Endothelial cell of umbilical vein (primary cell): ENCODE measurements around the gene RABEP2. TPM values are rescaled to one million over a fixed set of nuclear protein-coding genes. Genes with fewer than 3 reads are reported as not detected.

Experiments used
- BruUV-seq: library from RNA; stranded (reverse); fragments of 400-500 nt; replicated peaks from 2 replicates; lab custom pipeline; 2021; lab: Mats Ljungman, UMichigan
- CTCF ChIA-PET: fragments of 300-600, 350-600 bp; sonication (Branson Sonifier 250); formaldehyde crosslinking; loops from one replicate; lab custom pipeline; 2021; ENCODE audit warnings: antibody characterized with exemption, inconsistent platforms; lab: Charles Lee
- POLR2A ChIA-PET: fragments of 300-600, 350-600 bp; sonication (Branson Sonifier 250); formaldehyde crosslinking; loops from one replicate; lab custom pipeline; 2021; ENCODE audit warnings: antibody characterized with exemption, inconsistent platforms; lab: Charles Lee
- DNase-seq: peaks from one replicate; pipeline ENCODE4 v3.0.0-alpha.2; 2011; ENCODE audit warnings: low read depth, low spot score
- FAIRE-seq: peaks from 2 replicates; lab custom pipeline; 2011; peaks lifted over from hg19 to GRCh38; lab: Jason Lieb, UNC
- H2AFZ ChIP-seq: 2 replicates; pipeline ENCODE4 v1.6.0; 2012; ENCODE audit warnings: low read depth, low read length, control low read depth, inconsistent platforms
- H3K27ac ChIP-seq: 2 replicates; pipeline ENCODE4 v1.5.1; 2011; ENCODE audit warnings: low read depth, mild to moderate bottlenecking, control low read depth, low read length, moderate library complexity; ENCODE audit not compliant: insufficient read depth
- H3K27me3 ChIP-seq, 2 experiments: 2 replicates each; pipeline versions ENCODE4 v1.6.0 to v1.6.1; 2011; ENCODE audit warnings: low read length in 2 of 2, mixed read lengths in 1 of 2; ENCODE audit not compliant: control insufficient read depth in 2 of 2, insufficient read depth in 2 of 2
- H3K36me3 ChIP-seq, 2 experiments: 2 replicates in 1 of 2; 3 replicates in 1 of 2; pipeline ENCODE4 v1.5.1; 2011; ENCODE audit warnings: low read length in 2 of 2, mild to moderate bottlenecking in 1 of 2, moderate library complexity in 1 of 2; ENCODE audit not compliant: control insufficient read depth in 2 of 2, insufficient read depth in 2 of 2; ENCODE audit errors: extremely low read depth in 1 of 2
- H3K4me1 ChIP-seq: 3 replicates; pipeline ENCODE4 v1.5.1; 2011; ENCODE audit warnings: mild to moderate bottlenecking, low read length; ENCODE audit not compliant: control insufficient read depth, insufficient read depth; ENCODE audit errors: extremely low read depth
- H3K4me2 ChIP-seq: 2 replicates; pipeline ENCODE4 v1.6.1; 2011; ENCODE audit warnings: low read length, control low read depth, mixed read lengths; ENCODE audit not compliant: insufficient read depth
- H3K4me3 ChIP-seq, 3 experiments: fragments of 200-600 bp in 1 of 3; sonication (generic), shearing (Covaris generic) in 1 of 3; replicated peaks in 1 of 3; 2 replicates each; pipeline ENCODE4 v1.5.1; 2011 to 2016; ENCODE audit warnings: control low read depth in 3 of 3, low read length in 3 of 3, mild to moderate bottlenecking in 2 of 3, inconsistent platforms in 1 of 3, low read depth in 1 of 3, moderate library complexity in 1 of 3; ENCODE audit not compliant: insufficient read depth in 1 of 3
- H3K79me2 ChIP-seq: 2 replicates; pipeline ENCODE4 v1.6.0; 2012; ENCODE audit warnings: low read length, inconsistent platforms; ENCODE audit not compliant: control insufficient read depth, insufficient read depth
- H3K9ac ChIP-seq: replicated peaks from 2 replicates; pipeline ENCODE3; 2011; ENCODE audit warnings: low read length, control low read depth; ENCODE audit not compliant: insufficient read depth; ENCODE audit errors: extremely low read depth
- H3K9me1 ChIP-seq: replicated peaks from 3 replicates; pipeline ENCODE4 v1.6.0; 2011; ENCODE audit warnings: mild to moderate bottlenecking, low read length; ENCODE audit not compliant: control insufficient read depth, insufficient read depth; ENCODE audit errors: extremely low read depth
- H3K9me3 ChIP-seq: replicated peaks from 2 replicates; pipeline ENCODE4 v1.5.1; 2012; ENCODE audit warnings: low read length, inconsistent platforms; ENCODE audit not compliant: control insufficient read depth, insufficient read depth
- H4K20me1 ChIP-seq: replicated peaks from 2 replicates; pipeline ENCODE3; 2011; ENCODE audit warnings: mild to moderate bottlenecking, low read length; ENCODE audit not compliant: control insufficient read depth, insufficient read depth; ENCODE audit errors: extremely low read depth
- CTCF ChIP-seq, 2 donors: IDR thresholded peaks; 1 replicate in 1 of 2; 2 replicates in 1 of 2; pipeline ENCODE4 v1.5.1; 2011; ENCODE audit warnings: low read length in 2 of 2, mild to moderate bottlenecking in 2 of 2, moderate library complexity in 2 of 2, control low read depth in 1 of 2, inconsistent platforms in 1 of 2, low read depth in 1 of 2; ENCODE audit not compliant: insufficient read depth in 1 of 2; ENCODE audit errors: extremely low read depth in 1 of 2
- EZH2 ChIP-seq: IDR thresholded peaks from 2 replicates; pipeline ENCODE4 v1.6.1; 2012; ENCODE audit warnings: borderline replicate concordance, low read depth, mild to moderate bottlenecking, moderate library complexity, low read length, inconsistent platforms; ENCODE audit not compliant: severe bottlenecking
- FOS ChIP-seq: IDR thresholded peaks from 2 replicates; pipeline ENCODE4 v1.6.1; 2011; ENCODE audit warnings: mild to moderate bottlenecking, low read length, moderate library complexity, borderline replicate concordance; ENCODE audit not compliant: insufficient read depth
- GATA2 ChIP-seq: IDR thresholded peaks from 2 replicates; pipeline ENCODE4 v1.7.0; 2011; ENCODE audit warnings: low read depth, mild to moderate bottlenecking, moderate library complexity, mixed read lengths, low read length; ENCODE audit not compliant: insufficient read length, insufficient read depth
- JUN ChIP-seq: IDR thresholded peaks from 2 replicates; pipeline ENCODE4 v1.6.1; 2011; ENCODE audit warnings: borderline replicate concordance, low read depth; ENCODE audit not compliant: insufficient read length, insufficient read depth
- MAX ChIP-seq: IDR thresholded peaks from 2 replicates; pipeline ENCODE4 v1.6.1; 2011; ENCODE audit not compliant: insufficient read depth, insufficient read length
- MYC ChIP-seq: IDR thresholded peaks from one replicate; pipeline ENCODE4 v1.6.1; 2011; ENCODE audit warnings: mild to moderate bottlenecking, low read depth, low read length
- POLR2A ChIP-seq: IDR thresholded peaks from 2 replicates; pipeline ENCODE4 v1.6.1; 2012; ENCODE audit warnings: low read depth, mild to moderate bottlenecking, control low read depth, low read length
- POLR2AphosphoS5 ChIP-seq: IDR thresholded peaks from 2 replicates; pipeline ENCODE4 v1.6.1; 2012; ENCODE audit warnings: low read depth, mild to moderate bottlenecking, control low read depth, low read length, moderate library complexity; ENCODE audit not compliant: insufficient read depth
- dilution Hi-C: fragments of 300-500 bp; cut with MboI; formaldehyde crosslinking; loops from one replicate; pipeline ENCODE4 v1.15.0; 2019; ENCODE audit warnings: low sequenced_read_pairs; ENCODE audit not compliant: extremely low pct_ligation_motif_present
- intact Hi-C: fragments of 100-400 bp; cut with micrococcal nuclease; formaldehyde crosslinking; loops from one replicate; pipeline ENCODE4 v1.10.0; 2022
- polyA plus RNA-seq, 4 experiments: library from polyadenylated mRNA; depleted of rRNA in 3 of 4; stranded (reverse) in 3 of 4; unstranded in 1 of 4; fragments of >200 nt; gene quantifications; 2 replicates each; pipeline versions ENCODE4 v1.2.1 to v1.2.3, GENCODE V29; 2011 to 2012; ENCODE audit warnings: missing spikeins in 1 of 4
- small RNA-seq: library from RNA; depleted of rRNA; stranded (forward); fragments of <200 nt; gene quantifications from one replicate; pipeline ENCODE3, GENCODE V24; 2012; ENCODE audit warnings: low replicate concordance, low read depth; ENCODE audit not compliant: insufficient read depth, insufficient read length
- total RNA-seq: library from RNA; stranded (reverse); gene quantifications from 2 replicates; pipeline ENCODE4 v1.2.3, GENCODE V29; 2021

RABEP2 gene
- total and polyA plus RNA-seq, 2 donors (not counting 3 experiments of a cell fraction or from before 2014, with no cell fraction given) = 25.9 to 37.4 TPM

GRCh38 chr16:28858421-28858820, 66.6 kb downstream of the RABEP2 start:
- Histone ChIP-seq H3K27ac (no peak overlapping the region), H3K9me3 (no peaks in the 10 kb centered on the region), H3K9me1 (no peaks in the 10 kb centered on the region), H4K20me1 (no peaks in the 10 kb centered on the region), H3K4me2 (no peak overlapping the region), H3K4me3 (no peak overlapping the region), H2AFZ (no peak overlapping the region), H3K79me2 (peaks cover 8% of the 10 kb centered on the region), H3K36me3 (no peaks in the 10 kb centered on the region), H3K4me1 (no peaks in the 10 kb centered on the region), H3K9ac (no peak overlapping the region), H3K27me3 (no peaks in the 10 kb centered on the region)
- no peak for TF ChIP-seq CTCF (IDR thresholded peaks at IDR 0.05; ENCODE audit: extremely low read depth in 1 of 2, insufficient read depth in 1 of 2, low read depth in 1 of 2, low read length in 2 of 2)
- no peak for TF ChIP-seq GATA2
- TF ChIP-seq JUN = no peak
- TF ChIP-seq MAX = no peak
- TF ChIP-seq MYC = no peak
- TF ChIP-seq FOS = no peak
- no peak for TF ChIP-seq POLR2AphosphoS5
- TF ChIP-seq POLR2A = no peak
- TF ChIP-seq EZH2 = no peak
- intact Hi-C loops (no loop called here), dilution Hi-C loops (no loop called here)
- ChIA-PET POLR2A (no interaction called here), CTCF (no interaction called here)
- no peak for DNase-seq
- no TSS peak for BruUV-seq
- no peak for FAIRE-seq

Small RNA genes within 50 kb of the gene (small RNA-seq; reads per million reads assigned to genes)
- not detected for gene RF00416

Other genes with a start within 250 kb of the RABEP2 start
- gene EIF3C, start 213.8 kb downstream of the RABEP2 start, total RNA-seq = 669 and 744 TPM in 2 replicates
- gene EIF3C, start 213.8 kb downstream of the RABEP2 start, polyA plus RNA-seq = 417 and 524 TPM in 2 replicates
- 1.7 TPM in 1 of 2 replicates, not detected in the other for gene NPIPB9, start 173.5 kb downstream of the RABEP2 start, total RNA-seq
- 0.29 and 0.36 TPM in 2 replicates for gene NPIPB9, start 173.5 kb downstream of the RABEP2 start, polyA plus RNA-seq
- gene ATXN2L, start 102.2 kb downstream of the RABEP2 start, total RNA-seq = 198 and 208 TPM in 2 replicates
- 59.0 and 64.8 TPM in 2 replicates for gene ATXN2L, start 102.2 kb downstream of the RABEP2 start, polyA plus RNA-seq
- 186 and 190 TPM in 2 replicates for gene TUFM, start 78.9 kb downstream of the RABEP2 start, total RNA-seq
- 227 TPM in 2 replicates for gene TUFM, start 78.9 kb downstream of the RABEP2 start, polyA plus RNA-seq
- gene SH2B1, start 61.4 kb downstream of the RABEP2 start, total RNA-seq = 55.6 and 56.4 TPM in 2 replicates
- gene SH2B1, start 61.4 kb downstream of the RABEP2 start, polyA plus RNA-seq = 46.4 and 53.4 TPM in 2 replicates
- gene ATP2A1, start 46.8 kb downstream of the RABEP2 start, total RNA-seq = 2.3 and 2.5 TPM in 2 replicates
- gene ATP2A1, start 46.8 kb downstream of the RABEP2 start, polyA plus RNA-seq = 1.2 TPM in 2 replicates
- not detected in 2 replicates for gene CD19, start 6.7 kb upstream of the RABEP2 start, total RNA-seq
- 0.06 TPM in 2 replicates for gene CD19, start 6.7 kb upstream of the RABEP2 start, polyA plus RNA-seq
- gene NFATC2IP, start 25.7 kb upstream of the RABEP2 start, total RNA-seq = 64.8 and 69.6 TPM in 2 replicates
- gene NFATC2IP, start 25.7 kb upstream of the RABEP2 start, polyA plus RNA-seq = 60.8 and 64.1 TPM in 2 replicates
- 63.7 and 65.2 TPM in 2 replicates for gene SPNS1, start 49.5 kb upstream of the RABEP2 start, total RNA-seq
- gene SPNS1, start 49.5 kb upstream of the RABEP2 start, polyA plus RNA-seq = 133 and 164 TPM in 2 replicates
- gene LAT, start 59.8 kb upstream of the RABEP2 start, total RNA-seq = 4.5 and 6.6 TPM in 2 replicates
- 5.9 and 10.1 TPM in 2 replicates for gene LAT, start 59.8 kb upstream of the RABEP2 start, polyA plus RNA-seq